ENCODE measurements around the gene TEX51.

Gene TEX51

GRCh38 chr2:126915903-126916302 is 17.2 kb downstream of the TEX51 start:
- no peak overlapping the region for H3K4me3 ChIP-seq (ENCODE audit: low read length)
- DNase-seq (ENCODE audit: low read depth) = no peak
- TF ChIP-seq CTCF (IDR thresholded peaks at IDR 0.05; ENCODE audit: insufficient read depth, low read depth, low read length, missing control alignments) = no peak

GRCh38 chr2:126916744-126917143 is 18.1 kb downstream of the TEX51 start:
- TF ChIP-seq CTCF (IDR thresholded peaks at IDR 0.05; ENCODE audit: insufficient read depth, low read depth, low read length, missing control alignments) = no peak
- DNase-seq (ENCODE audit: low read depth) = no peak
- no peak overlapping the region for H3K4me3 ChIP-seq (ENCODE audit: low read length)

GRCh38 chr2:126921066-126921465 is 22.4 kb downstream of the TEX51 start:
- DNase-seq (ENCODE audit: low read depth) = no peak
- no peak for TF ChIP-seq CTCF (IDR thresholded peaks at IDR 0.05; ENCODE audit: insufficient read depth, low read depth, low read length, missing control alignments)
- no peak overlapping the region for H3K4me3 ChIP-seq (ENCODE audit: low read length)

GRCh38 chr2:126930970-126931590 is 32.4 kb downstream of the TEX51 start:
- no peak for DNase-seq (ENCODE audit: low read depth)
- H3K4me3 ChIP-seq (ENCODE audit: low read length) = no peak overlapping the region
- no peak for TF ChIP-seq CTCF (IDR thresholded peaks at IDR 0.05; ENCODE audit: insufficient read depth, low read depth, low read length, missing control alignments)

GRCh38 chr2:126932529-126932928 is 33.8 kb downstream of the TEX51 start:
- no peak overlapping the region for H3K4me3 ChIP-seq (ENCODE audit: low read length)
- no peak for TF ChIP-seq CTCF (IDR thresholded peaks at IDR 0.05; ENCODE audit: insufficient read depth, low read depth, low read length, missing control alignments)
- DNase-seq (ENCODE audit: low read depth) = no peak

GRCh38 chr2:126932966-126933710 is 34.4 kb downstream of the TEX51 start:
- no peak for DNase-seq (ENCODE audit: low read depth)
- no peak for TF ChIP-seq CTCF (IDR thresholded peaks at IDR 0.05; ENCODE audit: insufficient read depth, low read depth, low read length, missing control alignments)
- no peak overlapping the region for H3K4me3 ChIP-seq (ENCODE audit: low read length)

GRCh38 chr2:126933711-126934091 is 35.0 kb downstream of the TEX51 start:
- DNase-seq (ENCODE audit: low read depth) = no peak
- H3K4me3 ChIP-seq (ENCODE audit: low read length) = no peak overlapping the region
- TF ChIP-seq CTCF (IDR thresholded peaks at IDR 0.05; ENCODE audit: insufficient read depth, low read depth, low read length, missing control alignments) = no peak
